ENCODE data around the gene MGAT4B.

MGAT4B gene

GRCh38 chr5:179773686-179774040 is 33.0 kb downstream of the MGAT4B start:
- DNase-seq (ENCODE audit: low read depth in 1 of 2, low spot score in 1 of 2): no peak

- no peak for DNase-seq (ENCODE audit: low read depth in 1 of 2, low spot score in 1 of 2)
Observed at GRCh38 chr5:179772351-179772750, 34.3 kb downstream of the MGAT4B start.

- no peak for DNase-seq (ENCODE audit: low read depth in 1 of 2, low spot score in 1 of 2)
Observed at GRCh38 chr5:179771311-179771895, 35.3 kb downstream of the MGAT4B start.

GRCh38 chr5:179769796-179770195 is 36.9 kb downstream of the MGAT4B start:
- no peak for DNase-seq (ENCODE audit: low read depth in 1 of 2, low spot score in 1 of 2)

DNA sequence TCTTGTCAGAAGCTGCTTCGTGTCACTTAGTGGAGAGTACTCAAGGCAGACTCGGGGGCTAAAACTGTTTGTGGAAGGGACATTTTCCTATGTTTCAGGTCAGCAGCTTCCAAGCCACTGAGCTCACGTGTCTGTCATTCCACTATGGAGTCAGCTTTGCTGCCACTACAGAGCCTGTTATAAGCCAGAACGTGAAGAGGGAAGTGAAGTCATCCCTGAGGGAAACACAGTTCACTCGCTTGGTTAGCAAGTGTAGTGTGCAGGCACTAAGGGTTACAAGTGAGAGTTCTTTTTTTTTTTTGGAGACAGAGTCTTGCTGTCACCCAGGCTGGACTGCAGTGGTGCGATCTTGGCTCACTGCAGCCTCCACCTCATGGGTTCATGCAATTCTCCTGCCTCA is 37.4 kb downstream of the MGAT4B start:
- no peak for DNase-seq (ENCODE audit: low read depth in 1 of 2, low spot score in 1 of 2)

DNA sequence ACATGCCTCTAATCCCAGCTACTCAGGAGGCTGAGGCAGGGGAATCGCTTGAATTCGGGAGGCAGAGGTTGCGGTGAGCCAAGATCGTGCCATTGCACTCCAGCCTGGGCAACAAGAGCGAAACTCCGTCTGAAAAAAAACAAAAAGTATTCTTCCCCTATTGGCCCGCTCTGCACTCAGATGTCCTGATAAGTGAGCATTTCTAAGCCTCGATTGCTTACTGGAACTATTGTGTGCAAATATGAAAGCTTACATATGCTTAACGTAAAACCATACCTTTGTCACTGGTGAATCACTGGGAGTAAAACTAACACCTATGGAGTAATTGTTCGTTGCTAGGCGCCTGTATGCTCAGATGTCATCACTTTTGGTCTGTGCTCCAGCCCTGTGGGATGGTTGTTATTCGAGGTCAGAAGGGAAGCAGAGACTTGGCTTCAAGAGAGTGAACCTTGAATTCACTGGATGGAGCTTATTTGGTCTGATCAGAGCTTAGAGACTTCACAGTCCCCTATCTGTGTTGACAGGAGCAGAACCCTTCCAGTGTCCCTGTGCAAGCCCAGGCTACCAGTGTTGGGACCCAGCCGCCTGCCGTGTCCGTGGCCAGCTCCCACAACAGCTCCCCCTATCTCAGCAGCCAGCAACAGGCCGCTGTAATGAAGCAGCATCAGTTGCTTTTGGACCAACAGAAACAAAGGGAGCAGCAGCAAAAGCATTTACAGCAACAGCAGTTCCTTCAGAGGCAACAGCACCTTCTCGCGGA is 38.2 kb downstream of the MGAT4B start:
- DNase-seq (ENCODE audit: low read depth in 1 of 2, low spot score in 1 of 2): no peak

DNA sequence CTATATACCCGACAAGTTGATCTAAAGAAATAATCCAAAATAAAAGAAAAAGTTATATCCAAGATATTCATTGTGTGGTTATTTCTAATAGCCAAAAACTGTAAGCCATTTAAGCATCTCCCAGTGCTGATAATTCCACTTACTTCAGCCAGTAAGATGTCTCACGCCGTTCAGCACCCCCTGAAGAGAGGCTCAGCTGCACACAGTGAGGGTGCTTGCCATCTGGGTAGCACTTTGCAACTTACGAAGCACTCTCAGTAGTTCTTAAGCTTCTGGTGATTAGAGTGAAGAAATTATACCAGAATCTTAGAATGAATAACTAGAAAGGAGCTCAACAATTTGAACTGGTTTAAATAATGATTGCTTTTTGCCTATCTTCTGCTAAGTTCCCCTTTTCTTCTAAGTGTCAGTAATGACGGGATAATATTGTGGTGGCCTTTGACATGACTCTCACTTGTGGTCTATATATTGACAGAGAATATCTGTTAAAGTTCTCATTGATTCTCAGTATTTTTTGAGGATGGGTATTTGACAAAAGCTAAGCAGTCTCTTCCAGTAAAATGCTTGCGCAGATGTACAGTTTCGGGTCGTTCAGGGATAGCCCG is 39.1 kb downstream of the MGAT4B start:
- DNase-seq (ENCODE audit: low read depth in 1 of 2, low spot score in 1 of 2): no peak

DNA sequence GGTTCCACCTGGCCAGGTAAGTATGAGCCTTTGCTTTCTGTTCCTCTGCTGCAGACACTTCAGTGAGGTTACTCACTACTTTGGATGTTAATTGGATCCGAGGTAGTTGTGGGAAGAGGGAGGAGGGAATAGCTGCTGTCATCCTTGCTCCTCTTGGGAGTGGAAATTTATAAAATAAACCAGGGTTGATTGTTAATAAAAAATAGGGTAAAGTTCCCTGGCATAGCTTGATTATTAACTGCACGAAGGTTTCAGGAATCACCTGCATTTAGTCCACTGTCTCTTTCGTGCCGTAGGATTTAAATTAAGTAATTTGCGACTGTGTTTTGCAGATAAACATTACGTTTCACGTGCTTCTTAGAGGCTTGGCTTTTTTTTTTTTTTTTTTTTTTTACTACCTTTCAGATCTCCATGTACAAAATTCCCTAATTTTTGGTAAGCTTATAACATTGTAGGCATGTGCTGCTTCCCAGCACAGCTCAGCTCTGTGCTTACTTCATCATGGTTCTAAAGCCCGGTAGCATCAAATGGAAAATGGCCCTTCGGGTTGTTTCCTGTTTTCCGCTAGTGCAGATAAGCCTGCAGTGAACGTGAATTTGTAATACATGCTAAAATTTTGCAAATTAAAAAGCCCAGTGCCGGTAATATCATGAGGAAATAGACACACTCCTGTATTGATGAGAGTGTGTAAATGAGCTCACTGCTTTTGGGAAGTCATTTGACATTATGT is 39.8 kb downstream of the MGAT4B start:
- DNase-seq (ENCODE audit: low read depth in 1 of 2, low spot score in 1 of 2): no peak

- no peak for DNase-seq (ENCODE audit: low read depth in 1 of 2, low spot score in 1 of 2)
Observed at GRCh38 chr5:179766021-179766725, 40.5 kb downstream of the MGAT4B start.

DNA sequence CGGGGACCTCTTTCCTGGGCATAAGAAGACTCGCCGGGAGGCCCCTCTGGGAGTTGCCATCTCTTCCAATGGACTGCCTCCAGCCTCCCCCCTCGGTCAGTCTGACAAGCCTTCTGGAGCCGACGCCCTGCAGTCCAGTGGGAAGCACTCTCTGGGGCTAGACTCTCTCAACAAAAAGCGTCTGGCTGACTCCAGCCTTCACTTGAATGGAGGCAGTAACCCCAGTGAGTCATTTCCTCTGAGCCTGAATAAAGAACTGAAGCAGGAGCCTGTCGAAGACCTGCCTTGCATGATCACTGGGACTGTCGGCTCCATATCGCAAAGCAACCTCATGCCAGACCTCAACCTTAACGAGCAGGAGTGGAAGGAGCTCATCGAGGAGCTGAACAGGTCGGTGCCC is 41.3 kb downstream of the MGAT4B start:
- no peak for DNase-seq (ENCODE audit: low read depth in 1 of 2, low spot score in 1 of 2)

DNA sequence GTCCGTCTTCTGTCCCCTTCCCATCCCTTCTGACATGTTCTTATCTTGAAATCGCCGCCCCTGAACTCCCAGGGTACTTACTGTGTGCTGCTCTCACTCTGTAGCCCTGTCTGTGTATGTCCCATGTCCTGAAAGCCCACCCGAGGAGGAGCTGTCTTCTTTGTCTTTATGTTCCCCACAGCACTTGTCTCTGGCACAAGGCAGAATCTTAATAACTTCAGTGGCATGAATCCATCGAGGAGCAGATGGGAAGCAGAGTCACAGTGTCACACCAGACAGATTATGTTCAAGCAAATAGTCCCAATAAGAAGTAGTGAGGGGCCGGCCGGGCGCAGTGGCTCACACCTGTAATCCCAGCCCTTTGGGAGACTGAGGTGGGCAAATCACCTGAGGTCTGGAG is 42.6 kb downstream of the MGAT4B start:
- no peak for DNase-seq (ENCODE audit: low read depth in 1 of 2, low spot score in 1 of 2)

GRCh38 chr5:179763215-179763945 is 43.3 kb downstream of the MGAT4B start:
- DNase-seq (ENCODE audit: low read depth in 1 of 2, low spot score in 1 of 2): peak; percentile 10 to 13

DNA sequence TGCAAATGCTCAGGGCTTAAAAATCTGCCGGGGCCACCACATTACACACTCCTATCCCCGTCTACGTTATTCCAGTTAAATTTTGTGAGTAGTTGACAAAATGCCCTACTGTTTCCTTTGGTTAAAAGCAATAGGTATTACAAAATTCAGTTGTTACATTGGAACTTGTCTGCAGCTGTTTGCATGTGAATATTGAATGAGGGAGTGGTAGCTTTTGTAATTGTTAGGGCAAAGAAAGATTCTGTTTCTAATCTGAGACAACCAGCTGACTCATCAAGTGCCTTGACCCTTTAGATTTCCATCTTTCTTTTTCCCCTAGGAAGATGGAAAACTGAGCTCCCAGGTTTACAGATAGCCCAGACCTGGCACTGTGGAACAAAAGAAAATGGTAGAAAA is 43.9 kb downstream of the MGAT4B start:
- DNase-seq (ENCODE audit: low read depth in 1 of 2, low spot score in 1 of 2): no peak

DNA sequence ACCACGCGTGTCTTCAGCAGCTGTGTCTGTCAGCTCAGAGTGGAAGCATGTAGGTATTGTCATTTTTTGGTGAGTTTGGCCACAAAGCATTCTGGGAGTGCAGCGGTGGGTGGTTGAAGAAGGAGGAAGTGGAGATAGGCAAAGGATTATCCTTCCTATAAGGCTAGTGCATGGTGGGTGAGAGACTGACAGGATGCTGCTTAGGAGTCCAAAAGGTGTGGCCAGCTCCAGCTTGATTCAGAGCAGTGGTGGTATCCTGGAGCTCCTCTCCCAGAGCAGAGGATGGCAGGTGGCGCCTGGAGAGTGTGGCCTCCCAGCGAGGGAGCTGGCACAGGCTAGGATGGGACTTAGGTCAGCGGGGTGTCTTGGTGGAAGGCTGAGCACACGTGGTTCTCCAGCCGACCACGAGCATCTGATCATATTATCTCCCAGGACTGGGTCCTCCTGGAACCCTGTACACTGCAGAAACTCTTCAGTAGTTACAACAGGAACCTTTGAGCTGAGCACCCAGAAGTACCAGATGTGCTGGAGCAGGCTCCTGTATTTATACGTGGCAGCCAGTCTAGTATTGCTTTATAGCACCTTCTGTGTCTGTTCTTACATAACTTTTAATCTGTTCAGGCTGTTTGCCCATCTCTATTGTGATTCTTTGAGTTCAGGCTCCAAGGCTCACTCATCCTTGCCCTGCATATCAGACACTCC is 44.4 kb downstream of the MGAT4B start:
- DNase-seq (ENCODE audit: low read depth in 1 of 2, low spot score in 1 of 2): no peak

DNA sequence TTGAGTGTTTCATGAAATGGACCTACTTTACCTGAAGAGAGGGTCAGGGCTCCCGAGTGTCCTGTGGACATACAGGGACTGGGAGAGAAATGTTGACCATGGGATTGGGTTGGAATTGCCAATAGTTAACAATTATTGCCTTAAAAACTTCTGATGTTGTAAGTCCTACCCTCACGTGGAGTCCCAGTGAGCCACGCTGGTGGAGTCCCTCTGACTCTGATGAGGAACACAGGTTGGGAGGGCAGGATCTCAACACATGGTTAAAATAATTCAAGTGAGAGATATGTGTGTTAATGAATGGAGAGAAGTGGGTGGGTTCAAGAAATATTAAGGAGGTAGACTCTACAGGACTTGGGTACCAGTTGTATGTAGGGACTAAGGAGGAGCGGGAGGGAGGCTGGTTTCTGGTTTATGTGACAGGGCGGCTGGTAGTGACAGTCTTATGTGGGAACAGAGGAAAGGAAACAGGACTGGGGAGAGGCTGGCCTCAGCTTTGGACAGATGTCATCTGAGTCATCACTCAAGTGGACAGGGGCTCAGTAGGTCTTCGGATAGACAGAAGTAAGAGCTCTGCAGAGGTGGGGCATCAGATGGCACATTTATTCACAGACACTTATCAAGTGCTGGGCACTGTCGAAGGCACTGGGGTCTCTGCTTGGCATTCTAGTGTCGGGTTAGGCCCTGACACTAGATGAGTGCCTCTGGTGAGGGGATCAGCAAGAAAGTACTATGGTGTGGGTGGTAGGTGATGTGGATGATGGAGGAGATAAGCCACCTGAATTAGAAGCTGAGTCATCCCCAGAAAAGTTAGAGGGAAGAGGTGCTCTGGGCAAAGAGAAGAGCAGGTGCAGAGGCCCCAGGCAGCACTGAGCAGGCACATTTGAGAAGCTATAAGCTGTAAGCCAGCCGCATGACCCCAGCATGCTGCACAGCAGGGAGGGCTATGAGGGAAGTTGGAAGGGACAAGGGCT is 46.8 kb downstream of the MGAT4B start:
- no peak for DNase-seq (ENCODE audit: low read depth in 1 of 2, low spot score in 1 of 2)

DNA sequence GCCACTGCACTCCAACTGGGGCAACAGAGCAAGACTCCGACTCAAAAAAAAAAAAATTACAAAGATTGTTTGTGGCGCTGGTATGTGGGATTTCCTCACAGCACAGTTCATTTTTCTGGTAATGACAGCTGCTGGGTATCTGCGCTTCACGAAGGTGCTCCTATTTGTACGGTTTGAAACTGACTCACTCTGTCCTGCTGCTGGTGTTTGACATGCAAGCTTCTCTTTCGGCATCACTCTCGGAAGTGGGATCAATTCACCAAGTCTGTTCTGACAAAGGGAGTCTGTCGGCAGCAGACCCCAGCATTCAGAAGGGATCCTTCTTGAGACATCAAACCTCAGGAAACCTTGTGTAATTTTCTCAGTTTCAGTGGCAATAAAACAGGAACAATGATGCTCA is 47.7 kb downstream of the MGAT4B start:
- no peak for DNase-seq (ENCODE audit: low read depth in 1 of 2, low spot score in 1 of 2)

- no peak for DNase-seq (ENCODE audit: low read depth in 1 of 2, low spot score in 1 of 2)
Observed at GRCh38 chr5:179755022-179755421, 51.6 kb downstream of the MGAT4B start.

- no peak for DNase-seq (ENCODE audit: low read depth in 1 of 2, low spot score in 1 of 2)
Observed at GRCh38 chr5:179753971-179754370, 52.7 kb downstream of the MGAT4B start.

All from activated T-helper 1 cell treated with anti-CD3 and anti-CD28 coated beads, Interleukin-2, amount 50 U/mL, for 16 hours (primary cell).